Fibroblast of lung (primary cell): ENCODE results near the gene JAZF1.

Experiments used
- CTCF ChIP-seq, 2 donors: IDR thresholded peaks in 1 of 2; conservative IDR thresholded peaks in 1 of 2; 1 replicate in 1 of 2; 2 replicates in 1 of 2; pipeline ENCODE4 v1.5.1; 2011 to 2012; ENCODE audit warnings: low read length in 2 of 2, control low read depth in 1 of 2, inconsistent platforms in 1 of 2, low read depth in 1 of 2, mild to moderate bottlenecking in 1 of 2
- EZH2 ChIP-seq: IDR thresholded peaks from 2 replicates; pipeline ENCODE4 v1.5.1; 2012; ENCODE audit warnings: low read length, control low read depth, mild to moderate bottlenecking; ENCODE audit errors: missing control alignments

- TF ChIP-seq CTCF (conservative IDR thresholded peaks at IDR 0.05 in 1 of 2, IDR thresholded peaks at IDR 0.05 in 1 of 2; ENCODE audit: low read depth in 1 of 2, low read length in 2 of 2) (no peak), EZH2 (no peak)
These were observed 5.5 kb downstream of the JAZF1 start for GRCh38 chr7:28174901-28175661.
